Stimulated activated naive CD8-positive, alpha-beta T cell treated with anti-CD3 and anti-CD28 coated beads, Interleukin-15, amount 100 ng/mL, for 72 hours (primary cell): ENCODE results near the gene FBXL13.
"Not testable (repeated sequence)": the region's sequence is repeated elsewhere in the genome, so short reads cannot be mapped to it uniquely, and the experiment has no call there.

Source experiments
- ATAC-seq: fragments of 150-1000 bp; cut with Tn5 transposase; 2 replicates; pipeline ENCODE4 v1.10.0; 2021; ENCODE audit warnings: mild to moderate bottlenecking, moderate library complexity
- DNase-seq, 2 donors: peaks; one replicate each; pipeline ENCODE4 v3.0.0; 2021 to 2022
- H3K27ac Mint-ChIP-seq, 2 donors: one replicate each; pipeline ENCODE4 v1.8.0; 2022; ENCODE audit warnings: mild to moderate bottlenecking in 2 of 2, mixed read lengths in 2 of 2, moderate library complexity in 2 of 2
- H3K27me3 Mint-ChIP-seq: one replicate; pipeline ENCODE4 v1.8.0; 2022; ENCODE audit warnings: mixed read lengths
- H3K4me1 Mint-ChIP-seq: one replicate; pipeline ENCODE4 v1.8.0; 2022; ENCODE audit warnings: mild to moderate bottlenecking, mixed read lengths
- H3K4me3 Mint-ChIP-seq, 2 donors: one replicate each; pipeline ENCODE4 v1.8.0; 2022; ENCODE audit warnings: mild to moderate bottlenecking in 2 of 2, mixed read lengths in 2 of 2, moderate library complexity in 1 of 2
- H3K9me3 Mint-ChIP-seq, 2 donors: one replicate each; pipeline ENCODE4 v1.8.0; 2022; ENCODE audit warnings: mixed read lengths in 2 of 2

FBXL13 gene

GRCh38 chr7:102954359-102954758, 120.2 kb downstream of the FBXL13 start:
- H3K4me3 Mint-ChIP-seq, ATAC-seq, H3K4me1 Mint-ChIP-seq, DNase-seq, H3K27ac Mint-ChIP-seq, H3K27me3 Mint-ChIP-seq: not testable (repeated sequence)
- H3K9me3 Mint-ChIP-seq: peaks cover 35 to 39% of the 10 kb centered on the region in 2 donors

GRCh38 chr7:102953406-102953805, 121.2 kb downstream of the FBXL13 start:
- no peaks in the 10 kb centered on the region for H3K27me3 Mint-ChIP-seq
- H3K4me1 Mint-ChIP-seq: no peaks in the 10 kb centered on the region
- no peak overlapping the region for H3K27ac Mint-ChIP-seq
- H3K4me3 Mint-ChIP-seq: no peak overlapping the region
- peaks cover 35 to 39% of the 10 kb centered on the region in 2 donors for H3K9me3 Mint-ChIP-seq
- DNase-seq (no peak), ATAC-seq (no peak)

GRCh38 chr7:102951839-102952238, 122.8 kb downstream of the FBXL13 start:
- H3K27me3 Mint-ChIP-seq: no peaks in the 10 kb centered on the region
- ATAC-seq (no peak), DNase-seq (no peak)
- no peaks in the 10 kb centered on the region for H3K4me1 Mint-ChIP-seq
- no peak overlapping the region for H3K27ac Mint-ChIP-seq
- peaks cover 32 to 39% of the 10 kb centered on the region in 2 donors for H3K9me3 Mint-ChIP-seq
- no peak overlapping the region for H3K4me3 Mint-ChIP-seq

GRCh38 chr7:102944241-102944640, 130.4 kb downstream of the FBXL13 start:
- H3K4me3 Mint-ChIP-seq: no peak overlapping the region
- H3K4me1 Mint-ChIP-seq: no peaks in the 10 kb centered on the region
- DNase-seq (no peak), ATAC-seq (no peak)
- H3K9me3 Mint-ChIP-seq: no peaks in the 10 kb centered on the region
- H3K27me3 Mint-ChIP-seq: no peaks in the 10 kb centered on the region
- no peak overlapping the region for H3K27ac Mint-ChIP-seq

GRCh38 chr7:102943423-102944169, 131.0 kb downstream of the FBXL13 start:
- no peak overlapping the region for H3K27ac Mint-ChIP-seq
- peak; percentile 53 for ATAC-seq
- DNase-seq: no peak
- H3K4me1 Mint-ChIP-seq: no peaks in the 10 kb centered on the region
- no peaks in the 10 kb centered on the region for H3K9me3 Mint-ChIP-seq
- no peaks in the 10 kb centered on the region for H3K27me3 Mint-ChIP-seq
- no peak overlapping the region for H3K4me3 Mint-ChIP-seq

- no peaks in the 10 kb centered on the region for H3K4me1 Mint-ChIP-seq
- H3K27me3 Mint-ChIP-seq: no peaks in the 10 kb centered on the region
- H3K9me3 Mint-ChIP-seq: no peaks in the 10 kb centered on the region
- H3K4me3 Mint-ChIP-seq: no peak overlapping the region
- H3K27ac Mint-ChIP-seq: no peak overlapping the region
- no peak for ATAC-seq
- DNase-seq: no peak
Observed at GRCh38 chr7:102942868-102943267, 131.7 kb downstream of the FBXL13 start.

GRCh38 chr7:102942181-102942866, 132.3 kb downstream of the FBXL13 start:
- Mint-ChIP-seq H3K27ac (no peak overlapping the region), H3K4me3 (no peak overlapping the region), H3K4me1 (no peaks in the 10 kb centered on the region), H3K9me3 (no peaks in the 10 kb centered on the region), H3K27me3 (no peaks in the 10 kb centered on the region)
- no peak for ATAC-seq
- DNase-seq: no peak

GRCh38 chr7:102938679-102939078, 135.9 kb downstream of the FBXL13 start:
- ATAC-seq: no peak
- Mint-ChIP-seq H3K27me3 (no peaks in the 10 kb centered on the region), H3K4me1 (no peaks in the 10 kb centered on the region), H3K9me3 (no peaks in the 10 kb centered on the region), H3K27ac (no peak overlapping the region), H3K4me3 (no peak overlapping the region)
- no peak for DNase-seq

GRCh38 chr7:102935450-102936115, 139.0 kb downstream of the FBXL13 start:
- Mint-ChIP-seq H3K9me3 (no peaks in the 10 kb centered on the region), H3K27me3 (no peaks in the 10 kb centered on the region), H3K27ac (no peak overlapping the region), H3K4me3 (no peak overlapping the region), H3K4me1 (no peaks in the 10 kb centered on the region)
- DNase-seq: no peak
- no peak for ATAC-seq

- ATAC-seq (no peak), DNase-seq (no peak)
- H3K27ac Mint-ChIP-seq: no peak overlapping the region
- H3K27me3 Mint-ChIP-seq: no peaks in the 10 kb centered on the region
- H3K4me1 Mint-ChIP-seq: no peaks in the 10 kb centered on the region
- H3K4me3 Mint-ChIP-seq: no peak overlapping the region
- H3K9me3 Mint-ChIP-seq: no peaks in the 10 kb centered on the region
Observed at GRCh38 chr7:102934701-102935100, 139.9 kb downstream of the FBXL13 start.

- no peaks in the 10 kb centered on the region for H3K9me3 Mint-ChIP-seq
- H3K27me3 Mint-ChIP-seq: no peaks in the 10 kb centered on the region
- DNase-seq (no peak), ATAC-seq (no peak)
- no peak overlapping the region for H3K4me3 Mint-ChIP-seq
- no peak overlapping the region for H3K27ac Mint-ChIP-seq
- H3K4me1 Mint-ChIP-seq: no peaks in the 10 kb centered on the region
Observed at GRCh38 chr7:102934239-102934638, 140.4 kb downstream of the FBXL13 start.

GRCh38 chr7:102933763-102934162, 140.8 kb downstream of the FBXL13 start:
- Mint-ChIP-seq H3K4me3 (no peak overlapping the region), H3K9me3 (no peaks in the 10 kb centered on the region), H3K27me3 (no peaks in the 10 kb centered on the region), H3K27ac (no peak overlapping the region), H3K4me1 (no peaks in the 10 kb centered on the region)
- DNase-seq: no peak
- no peak for ATAC-seq

- ATAC-seq: no peak
- H3K9me3 Mint-ChIP-seq: no peaks in the 10 kb centered on the region
- H3K27ac Mint-ChIP-seq: no peak overlapping the region
- H3K4me1 Mint-ChIP-seq: no peaks in the 10 kb centered on the region
- DNase-seq: no peak
- no peak overlapping the region for H3K4me3 Mint-ChIP-seq
- no peaks in the 10 kb centered on the region for H3K27me3 Mint-ChIP-seq
Observed at GRCh38 chr7:102931757-102932156, 142.8 kb downstream of the FBXL13 start.

- no peaks in the 10 kb centered on the region for H3K27me3 Mint-ChIP-seq
- H3K4me1 Mint-ChIP-seq: no peaks in the 10 kb centered on the region
- DNase-seq: no peak
- no peak for ATAC-seq
- H3K9me3 Mint-ChIP-seq: no peaks in the 10 kb centered on the region
- no peak overlapping the region for H3K4me3 Mint-ChIP-seq
- no peak overlapping the region for H3K27ac Mint-ChIP-seq
Observed at GRCh38 chr7:102927312-102927933, 147.2 kb downstream of the FBXL13 start.

GRCh38 chr7:102926783-102927140, 147.8 kb downstream of the FBXL13 start:
- DNase-seq (no peak), ATAC-seq (no peak)
- no peaks in the 10 kb centered on the region for H3K4me1 Mint-ChIP-seq
- H3K9me3 Mint-ChIP-seq: no peaks in the 10 kb centered on the region
- no peaks in the 10 kb centered on the region for H3K27me3 Mint-ChIP-seq
- no peak overlapping the region for H3K4me3 Mint-ChIP-seq
- H3K27ac Mint-ChIP-seq: no peak overlapping the region
